OCI-M2 (cell line): Measurements from ENCODE around the gene PHEX.

Source experiments
- DNase-seq: peaks from one replicate; lab custom pipeline; 2025; ENCODE audit not compliant: unreplicated experiment; lab: John Stamatoyannopoulos, UW

The PHEX gene

GRCh38 chrX:22032084-22032483 is at the start of gene PHEX:
Gene PHEX (plus strand): TSS chrX:22032325. CDS start chrX:22033006, 681 bp downstream.
- DNase-seq: no peak

- peak; percentile 42 for DNase-seq
Observed at GRCh38 chrX:21985332-21985777, 46.8 kb upstream of the PHEX start.

GRCh38 chrX:21986596-21986995 is 45.5 kb upstream of the PHEX start:
- DNase-seq: no peak

- DNase-seq: no peak
Observed at GRCh38 chrX:21989384-21989783, 42.7 kb upstream of the PHEX start.

GRCh38 chrX:21990832-21991231 is 41.3 kb upstream of the PHEX start:
- no peak for DNase-seq

- no peak for DNase-seq
Observed at GRCh38 chrX:21991504-21991903, 40.6 kb upstream of the PHEX start.

- DNase-seq: peak; percentile 26
Observed at GRCh38 chrX:21993265-21993664, 38.9 kb upstream of the PHEX start.

GRCh38 chrX:21996872-21997455 is 35.2 kb upstream of the PHEX start:
- no peak for DNase-seq

GRCh38 chrX:21998037-21998436 is 34.1 kb upstream of the PHEX start:
- DNase-seq: no peak

GRCh38 chrX:22004866-22005265 is 27.3 kb upstream of the PHEX start:
- no peak for DNase-seq

- DNase-seq: no peak
Observed at GRCh38 chrX:22012051-22012450, 20.1 kb upstream of the PHEX start.

- no peak for DNase-seq
Observed at GRCh38 chrX:22012931-22013330, 19.2 kb upstream of the PHEX start.

GRCh38 chrX:22015139-22015750 is 16.9 kb upstream of the PHEX start:
- DNase-seq: no peak

GRCh38 chrX:22021751-22022324 is 10.3 kb upstream of the PHEX start:
- no peak for DNase-seq

GRCh38 chrX:22024577-22024976 is 7.5 kb upstream of the PHEX start:
- no peak for DNase-seq

GRCh38 chrX:22025751-22026150 is 6.4 kb upstream of the PHEX start:
- no peak for DNase-seq

- no peak for DNase-seq
Observed at GRCh38 chrX:22026731-22027130, 5.4 kb upstream of the PHEX start.

GRCh38 chrX:22032506-22032905 is 381 bp downstream of the PHEX start:
- DNase-seq: no peak

GRCh38 chrX:22033818-22034217 is 1.7 kb downstream of the PHEX start:
- DNase-seq: no peak

- DNase-seq: no peak
Observed at GRCh38 chrX:22035236-22035635, 3.1 kb downstream of the PHEX start.

GRCh38 chrX:22037225-22037624 is 5.1 kb downstream of the PHEX start:
- no peak for DNase-seq

GRCh38 chrX:22037911-22038537 is 5.9 kb downstream of the PHEX start:
- no peak for DNase-seq
